ENCODE data around the gene ASPHD1.
A peak's percentile ranks its signal among the peaks of the same experiment; 100 is the strongest.
"Not testable (repeated sequence)": the region's sequence is repeated elsewhere in the genome, so short reads cannot be mapped to it uniquely, and the experiment has no call there.

Gene ASPHD1

DNA sequence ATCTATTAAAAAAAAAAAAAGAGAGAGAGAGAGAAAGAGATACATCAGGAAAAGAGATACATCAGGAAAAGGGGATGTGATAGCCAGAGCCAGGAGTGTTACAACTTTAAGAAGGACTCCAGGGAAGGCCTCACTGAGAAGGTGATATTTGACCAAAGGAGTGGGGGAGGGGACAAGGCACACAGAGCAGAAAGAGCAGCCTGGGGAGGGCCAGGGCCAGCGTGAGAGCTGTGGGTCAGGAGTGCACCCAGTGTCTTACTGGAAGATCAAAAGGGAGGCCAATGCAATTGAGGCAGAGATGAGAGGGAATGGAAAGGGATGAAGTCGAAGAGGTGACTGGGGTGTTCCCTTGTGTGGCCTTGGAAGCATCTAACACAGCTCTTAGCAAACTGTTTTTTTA lies 7.7 kb downstream of the ASPHD1 start:
- no peak for DNase-seq (ENCODE audit: low spot score)

DNA sequence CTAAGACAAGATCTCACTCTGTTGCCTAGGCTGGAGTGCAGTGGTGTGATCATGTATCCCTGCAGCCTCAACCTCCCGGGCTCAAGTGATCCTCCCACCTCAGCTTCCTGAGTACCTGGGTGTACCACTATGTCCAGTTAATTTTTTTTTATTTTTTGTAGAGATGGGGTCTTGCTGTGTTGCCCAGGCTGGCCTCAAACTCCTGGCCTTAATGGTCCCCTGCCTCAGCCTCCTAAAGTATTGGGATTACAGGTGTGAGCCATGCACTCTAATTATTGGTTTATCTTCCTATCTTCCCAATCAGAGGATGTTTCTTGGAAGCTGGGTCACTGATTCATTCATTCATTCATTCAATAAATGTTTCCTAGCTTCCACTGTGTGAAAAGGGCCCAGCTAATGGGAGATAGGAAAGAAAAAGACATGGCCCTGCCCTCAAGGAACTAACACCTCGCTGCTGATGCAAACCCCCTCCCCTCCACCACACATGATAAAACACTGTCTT lies 8.5 kb downstream of the ASPHD1 start:
- no peak for DNase-seq (ENCODE audit: low spot score)

DNA sequence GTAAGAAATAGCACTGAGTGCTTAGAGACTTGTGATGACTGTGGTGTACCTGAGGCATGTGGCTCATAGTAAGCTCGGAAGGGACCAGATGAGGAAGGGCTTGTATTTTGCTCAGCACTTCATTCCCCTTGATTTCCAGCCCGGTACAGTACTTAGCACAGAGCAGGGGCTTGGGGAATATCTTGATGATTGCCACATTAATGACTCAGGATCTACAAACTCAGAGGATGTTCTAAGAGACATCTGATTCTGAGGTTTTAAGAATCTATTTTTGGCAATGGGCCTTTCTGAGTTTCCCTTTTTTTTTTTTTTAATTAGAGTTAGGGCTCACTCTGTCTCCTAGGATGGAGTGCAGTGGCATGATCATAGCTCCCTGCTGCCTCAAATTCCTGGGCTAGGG lies 9.1 kb downstream of the ASPHD1 start:
- no peak for DNase-seq (ENCODE audit: low spot score)

DNA sequence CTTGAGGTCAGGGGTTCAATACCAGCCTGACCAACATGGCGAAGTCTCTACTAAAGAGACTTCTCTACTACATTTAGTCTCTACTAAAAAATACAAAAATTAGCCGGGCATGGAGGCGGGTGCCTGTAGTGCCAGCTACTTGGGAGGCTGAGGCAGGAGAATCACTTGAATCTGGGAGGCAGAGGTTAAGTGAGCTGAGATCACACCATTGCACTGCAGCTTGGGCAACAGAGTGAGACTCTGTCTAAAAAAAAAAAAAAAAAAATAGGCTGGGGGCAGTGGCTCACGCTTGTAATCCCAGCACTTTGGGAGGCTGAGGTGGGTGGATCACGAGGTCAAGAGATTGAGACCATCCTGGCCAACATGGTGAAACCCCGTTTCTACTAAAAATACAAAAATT lies 9.6 kb downstream of the ASPHD1 start:
- DNase-seq (ENCODE audit: low spot score) = not testable (repeated sequence)

DNA sequence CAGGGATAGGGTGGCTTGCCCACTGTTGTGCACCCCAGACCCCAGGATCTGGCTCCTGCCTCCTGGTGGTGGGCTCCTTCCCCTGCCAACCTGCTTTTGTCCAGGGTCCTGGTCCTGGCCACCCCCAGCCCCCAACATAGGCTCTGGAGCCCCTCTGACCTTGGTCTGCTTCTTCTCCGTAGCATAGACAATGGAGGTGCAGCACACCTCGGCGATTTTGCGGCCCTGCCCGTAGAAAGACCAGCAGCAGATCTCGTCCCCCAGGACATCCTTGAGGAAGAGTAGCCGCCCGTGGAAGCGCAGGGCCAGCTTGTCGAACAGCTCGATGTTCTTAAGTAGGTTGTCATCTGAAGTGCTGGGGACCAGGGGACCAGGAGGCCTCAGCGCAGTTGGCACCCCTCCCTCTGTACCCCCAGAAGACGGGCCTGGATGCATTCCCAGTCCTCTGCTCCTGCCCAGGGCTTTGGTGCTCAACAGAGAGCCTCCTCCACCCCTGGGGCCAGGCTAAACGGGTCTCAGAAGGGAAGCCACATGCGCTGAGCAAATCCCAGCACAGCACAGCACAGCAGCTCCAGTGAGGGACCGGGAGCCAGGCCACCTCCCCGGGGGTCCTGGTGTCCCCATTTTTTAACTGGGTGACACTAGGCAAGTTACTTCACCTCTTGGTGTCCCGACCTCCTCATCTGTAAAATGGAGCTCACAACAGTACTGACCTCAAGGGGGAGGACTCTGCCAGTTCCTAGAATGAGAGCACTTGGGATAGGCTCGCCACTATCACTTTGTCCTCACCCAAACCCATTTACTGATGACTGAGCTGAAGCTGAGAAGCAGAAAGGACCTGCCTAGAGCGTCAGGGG lies 10.8 kb downstream of the ASPHD1 start:
- no peak for DNase-seq (ENCODE audit: low spot score)

DNA sequence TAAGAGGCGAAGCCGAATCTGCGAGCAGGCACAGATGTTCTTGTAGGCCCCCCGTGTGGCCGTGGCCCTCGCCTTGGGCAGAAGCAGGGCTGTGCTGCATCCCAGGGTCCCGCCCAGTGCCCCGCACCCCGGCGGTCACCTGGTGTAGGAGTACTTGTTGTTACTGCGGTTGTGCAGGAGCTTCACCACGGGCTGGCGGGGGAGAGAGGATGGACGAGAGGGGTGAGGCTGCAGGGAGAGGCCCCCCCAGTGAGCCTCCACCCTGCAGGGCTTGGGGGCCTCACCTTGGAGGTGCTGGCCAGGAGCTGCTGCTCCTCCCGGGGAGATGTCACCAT lies 11.4 kb downstream of the ASPHD1 start:
- DNase-seq (ENCODE audit: low spot score) = no peak

DNA sequence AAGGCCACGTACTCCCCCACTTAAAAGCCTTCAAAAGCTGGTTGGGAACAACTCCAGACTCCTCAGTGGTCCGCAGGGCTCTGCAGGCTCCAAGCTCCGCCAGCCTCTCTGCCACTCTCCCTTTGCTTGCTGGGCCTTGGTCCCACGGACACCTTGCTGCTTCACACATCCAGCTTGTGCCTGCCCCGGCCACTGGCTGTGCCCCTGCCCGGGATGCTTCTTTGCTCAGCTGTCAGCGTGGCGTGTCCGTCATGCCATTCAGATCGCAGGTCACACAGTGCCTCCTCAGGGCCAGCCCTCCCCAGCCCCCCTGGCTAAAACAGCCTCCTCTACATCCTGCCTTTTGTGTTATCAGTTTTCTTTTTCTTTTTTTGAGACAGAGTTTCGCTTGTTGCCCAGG lies 11.8 kb downstream of the ASPHD1 start:
- no peak for DNase-seq (ENCODE audit: low spot score)

DNA sequence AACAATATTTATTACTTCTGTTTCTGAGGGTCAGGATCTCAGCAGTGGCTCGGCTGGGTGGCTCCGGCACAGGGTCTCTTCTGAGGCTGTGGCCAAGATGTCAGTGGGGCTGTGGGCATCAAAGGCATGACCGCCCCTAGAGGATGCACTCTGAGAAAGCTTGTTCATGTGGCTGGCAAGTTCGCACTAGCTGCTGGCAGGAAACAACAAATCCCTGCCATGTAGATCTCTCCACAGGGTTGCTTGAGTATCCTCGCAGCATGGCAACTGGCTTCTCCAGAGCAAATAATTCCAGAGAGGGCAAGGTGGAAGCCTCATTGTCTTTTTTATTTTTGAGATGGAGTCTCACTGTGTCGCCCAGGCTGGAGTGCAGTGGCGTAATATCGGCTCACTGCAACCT lies 13.2 kb downstream of the ASPHD1 start:
- DNase-seq (ENCODE audit: low spot score) = no peak

DNA sequence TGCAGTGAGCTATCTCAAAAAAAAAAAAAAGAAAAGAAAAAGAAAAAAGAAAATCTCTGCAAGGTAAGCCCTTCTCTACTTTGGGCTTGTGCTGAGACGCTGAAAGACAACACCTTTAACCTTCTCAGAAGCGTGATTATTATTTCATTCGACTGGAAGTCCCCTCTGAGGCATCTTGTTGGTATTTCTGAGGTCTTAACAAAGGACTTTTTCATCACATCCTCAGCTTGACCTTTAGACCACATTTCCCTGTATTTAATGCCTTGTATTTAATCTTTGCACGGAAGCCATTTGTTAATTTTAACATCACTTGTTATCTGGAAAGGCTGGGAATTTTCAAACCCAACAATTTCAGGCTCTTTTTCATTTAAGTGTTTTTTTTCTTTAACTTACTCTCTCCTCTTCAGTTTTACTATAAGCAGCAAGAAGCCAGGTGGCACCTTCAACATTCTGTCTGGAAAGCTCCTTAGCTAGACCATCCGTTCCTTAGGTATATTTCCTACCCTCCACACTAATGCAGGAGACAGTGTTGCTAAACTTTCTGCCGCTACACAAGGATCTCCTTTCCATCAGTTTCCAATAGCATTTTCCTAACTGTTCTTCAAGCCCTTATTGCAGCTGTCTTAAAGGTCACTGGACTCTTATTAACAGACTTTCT lies 15.4 kb downstream of the ASPHD1 start:
- DNase-seq (ENCODE audit: low spot score) = no peak

DNA sequence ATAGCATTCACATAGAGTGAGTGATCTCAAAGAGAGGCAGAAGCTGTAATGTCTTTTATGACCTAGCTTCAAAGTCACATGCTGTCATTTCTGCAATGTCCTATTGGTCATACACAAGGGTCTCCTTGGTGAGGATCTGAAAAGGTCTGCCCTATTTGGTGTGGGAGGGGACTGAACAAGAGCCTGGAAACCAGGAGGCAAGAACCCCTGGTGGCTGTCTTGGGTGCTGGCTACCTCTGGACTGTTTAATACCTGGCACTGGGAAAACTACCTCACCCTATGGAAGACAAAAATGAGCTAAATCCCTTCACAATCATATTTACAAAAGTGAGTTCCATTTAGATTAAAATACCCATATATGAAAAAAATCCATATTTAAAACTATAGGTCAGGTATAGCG lies 16.7 kb downstream of the ASPHD1 start:
- DNase-seq (ENCODE audit: low spot score) = no peak

DNA sequence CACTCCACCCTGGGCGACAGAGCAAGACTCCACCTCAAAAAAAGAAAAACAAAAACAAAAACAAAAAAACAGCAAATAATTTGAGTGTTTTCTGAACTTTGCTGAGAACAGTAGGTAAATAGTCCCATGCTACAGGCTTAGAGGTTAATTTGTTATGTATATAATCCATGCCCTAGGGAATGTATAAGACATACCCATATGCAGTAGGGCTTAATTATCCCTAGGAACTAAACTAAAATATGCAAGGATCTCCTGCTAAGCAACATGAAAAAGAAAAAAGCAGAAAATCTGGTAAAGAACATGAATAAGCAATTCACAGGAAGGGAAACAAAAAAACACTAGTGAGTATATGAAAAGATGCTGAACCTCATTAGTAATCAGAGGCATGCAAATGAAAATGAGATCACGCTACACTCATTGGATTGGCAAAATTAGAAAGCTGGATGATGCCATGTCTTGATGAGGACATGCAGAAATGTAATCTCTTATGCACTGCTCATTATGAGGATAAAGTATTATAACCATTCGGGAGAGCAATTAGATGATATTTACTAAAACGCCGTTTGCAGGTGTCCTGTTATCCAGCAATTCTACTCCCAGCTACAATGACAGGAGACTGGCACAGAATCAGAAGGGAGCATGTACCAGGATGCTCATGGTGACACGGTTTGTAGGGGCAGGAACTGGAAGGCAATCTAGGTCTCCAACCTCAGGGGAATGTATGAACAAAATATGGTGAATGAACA lies 20.2 kb downstream of the ASPHD1 start:
- peak; percentile 59 for DNase-seq (ENCODE audit: low spot score)

DNA sequence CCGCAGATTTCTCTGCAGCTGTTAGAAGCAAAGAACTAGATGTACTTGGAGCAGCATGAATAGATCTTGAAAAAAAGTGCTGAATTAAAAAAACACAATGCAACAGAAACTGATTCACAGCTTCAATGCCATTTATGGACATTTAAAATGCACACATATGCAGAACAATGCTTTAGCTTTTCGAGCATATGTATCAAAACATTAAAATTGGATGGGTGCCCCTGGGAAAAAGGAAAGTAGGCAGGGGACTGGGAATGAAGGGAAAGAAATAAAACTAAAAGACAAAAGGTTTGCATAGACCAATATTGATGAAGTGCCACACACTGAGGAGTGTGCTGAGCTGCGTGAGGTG lies 20.7 kb downstream of the ASPHD1 start:
- no peak for DNase-seq (ENCODE audit: low spot score)

DNA sequence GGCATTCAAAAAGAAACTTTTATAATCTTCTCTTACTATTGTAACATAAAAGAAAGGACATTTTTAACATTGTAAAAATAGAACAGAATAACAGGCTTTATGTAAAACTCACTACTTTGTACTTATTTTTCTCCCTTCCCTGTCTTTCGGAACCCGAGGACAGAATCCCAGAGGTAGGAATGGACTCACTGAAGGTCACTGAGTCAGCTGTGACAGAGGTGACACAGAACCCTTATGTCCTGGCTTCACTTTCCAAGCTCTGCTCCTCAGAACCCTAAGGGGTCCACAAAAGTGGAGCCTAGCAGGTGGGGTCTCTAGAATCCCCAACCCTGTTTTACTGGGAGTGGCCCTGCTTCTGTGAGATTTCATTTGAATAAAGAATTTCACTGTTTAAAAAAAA lies 22.0 kb downstream of the ASPHD1 start:
- no peak for DNase-seq (ENCODE audit: low spot score)

DNA sequence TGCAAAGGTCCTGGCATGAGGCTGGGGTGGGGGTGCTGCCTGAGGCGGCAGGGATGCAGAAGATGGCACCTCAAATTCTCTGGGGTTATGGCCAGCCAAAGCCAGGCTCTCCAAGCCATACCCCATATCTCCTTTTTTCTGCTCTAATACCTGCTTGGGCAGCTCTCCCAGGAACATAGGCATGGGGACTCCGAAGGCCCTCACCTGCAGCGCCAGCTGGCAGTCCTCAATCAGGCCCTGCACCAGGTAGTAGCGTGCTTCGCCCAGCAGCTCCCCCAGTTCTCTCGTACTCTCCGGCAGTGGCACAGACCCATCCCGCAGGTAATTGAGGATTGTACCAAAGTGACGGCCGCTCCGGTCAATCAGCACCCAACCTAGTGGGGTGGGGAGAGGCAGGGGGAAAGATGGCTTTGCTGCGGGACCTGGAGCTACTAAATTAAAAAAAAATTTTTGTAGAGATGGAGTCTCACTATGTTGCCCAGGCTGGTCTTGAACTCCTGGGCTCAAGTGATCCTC lies 22.8 kb downstream of the ASPHD1 start:
- no peak for DNase-seq (ENCODE audit: low spot score)

DNA sequence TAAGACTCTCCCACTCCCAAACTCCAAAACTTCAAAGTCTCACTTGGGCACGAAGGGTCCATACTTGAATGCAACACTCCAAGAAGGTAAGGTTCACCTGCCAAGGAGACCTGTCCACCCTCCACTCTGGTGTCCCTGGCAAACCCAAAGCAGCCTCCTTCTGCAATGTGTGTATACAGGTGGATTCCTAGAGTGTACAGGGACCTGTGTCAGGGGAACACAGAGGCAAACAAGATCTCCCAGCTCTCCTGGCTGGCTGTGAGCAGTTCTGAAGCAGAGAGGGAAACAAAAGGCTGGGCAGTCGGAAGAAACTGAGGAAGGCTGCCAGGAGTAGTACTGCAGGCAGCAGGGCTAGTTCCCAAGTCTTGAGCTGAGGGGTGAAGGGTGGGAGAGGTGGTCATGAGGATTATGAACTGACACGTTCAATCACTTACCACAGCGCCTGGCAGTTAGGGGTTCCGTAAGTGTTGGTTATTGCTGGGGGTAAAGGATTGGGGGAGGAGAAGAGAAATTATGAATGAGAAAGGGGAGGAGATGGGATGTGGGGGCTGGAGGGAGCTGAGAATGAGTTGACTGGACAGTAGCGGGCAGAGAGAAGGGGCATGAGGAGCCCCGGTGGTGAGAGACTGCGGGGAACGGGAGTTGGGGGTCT lies 24.9 kb downstream of the ASPHD1 start:
- DNase-seq (ENCODE audit: low spot score) = peak; percentile 48

DNA sequence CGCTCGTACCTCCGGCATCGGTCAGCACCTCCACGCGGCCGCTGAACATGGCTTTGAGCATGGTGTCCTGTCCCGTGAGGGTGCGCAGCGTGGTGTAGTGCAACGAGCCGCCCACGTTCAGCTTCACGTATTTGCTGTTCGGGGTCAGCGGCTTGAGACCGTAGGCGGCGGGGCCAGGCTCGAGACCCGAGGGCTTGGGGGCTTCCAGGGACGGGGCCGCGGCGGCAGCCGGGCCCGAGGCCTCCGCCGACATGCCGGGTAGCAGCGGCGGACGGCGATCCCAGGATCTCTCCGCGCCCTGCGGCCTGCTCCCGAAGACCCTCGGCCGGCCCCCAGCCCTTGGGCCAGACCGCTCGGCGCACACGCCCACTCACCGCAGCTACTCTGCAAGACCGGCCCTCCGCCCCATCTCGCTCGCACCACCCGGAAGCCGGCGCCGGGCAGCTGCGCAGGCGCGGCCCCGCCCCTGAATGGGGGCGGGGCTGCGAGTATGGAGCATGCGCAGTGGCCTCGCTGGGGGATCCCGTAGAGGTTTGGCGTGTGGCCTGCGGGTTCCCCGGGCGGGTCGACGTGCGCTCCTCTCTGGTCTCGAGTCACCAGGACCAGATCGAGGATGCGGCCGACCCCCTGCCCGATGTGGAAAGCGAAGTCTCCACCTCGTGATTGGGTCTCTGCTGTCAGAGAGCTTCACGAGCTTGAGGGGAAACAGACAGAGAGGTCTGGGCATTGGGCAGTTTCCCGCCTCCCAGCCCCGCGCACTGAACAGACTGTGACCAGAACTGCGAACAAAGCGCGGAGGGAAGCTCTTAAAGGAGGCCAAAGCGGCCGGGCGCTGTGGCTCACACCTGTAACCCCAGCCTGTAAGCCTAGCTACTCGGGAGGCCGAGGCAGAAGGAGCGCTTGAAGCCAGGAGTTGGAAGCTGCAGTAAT lies 25.8 kb downstream of the ASPHD1 start, which contains the start of gene KCTD13:
TSS of gene KCTD13 (minus strand) at position 446 of the 930 bp plus-strand sequence. CDS start at position 253, 193 bp downstream.
- peak; percentile 79 for DNase-seq (ENCODE audit: low spot score)

DNA sequence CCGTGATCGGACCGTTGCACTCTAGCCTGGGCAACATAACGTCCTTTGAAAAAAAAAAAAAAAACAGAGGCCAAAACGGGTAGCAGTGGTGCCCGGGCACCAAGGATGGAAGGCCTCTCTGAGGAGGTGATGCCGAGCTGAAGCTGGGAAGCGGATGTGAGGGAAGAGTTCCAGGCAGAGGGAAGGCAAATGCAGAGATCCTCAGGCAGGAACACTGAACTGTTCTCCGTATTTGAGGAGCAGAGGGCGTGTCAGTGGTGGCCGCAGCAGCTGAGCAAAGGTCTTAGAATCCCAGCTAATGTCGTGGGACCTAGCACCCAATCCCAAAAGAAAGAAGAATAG lies 26.4 kb downstream of the ASPHD1 start:
- DNase-seq (ENCODE audit: low spot score) = peak; percentile 42

DNA sequence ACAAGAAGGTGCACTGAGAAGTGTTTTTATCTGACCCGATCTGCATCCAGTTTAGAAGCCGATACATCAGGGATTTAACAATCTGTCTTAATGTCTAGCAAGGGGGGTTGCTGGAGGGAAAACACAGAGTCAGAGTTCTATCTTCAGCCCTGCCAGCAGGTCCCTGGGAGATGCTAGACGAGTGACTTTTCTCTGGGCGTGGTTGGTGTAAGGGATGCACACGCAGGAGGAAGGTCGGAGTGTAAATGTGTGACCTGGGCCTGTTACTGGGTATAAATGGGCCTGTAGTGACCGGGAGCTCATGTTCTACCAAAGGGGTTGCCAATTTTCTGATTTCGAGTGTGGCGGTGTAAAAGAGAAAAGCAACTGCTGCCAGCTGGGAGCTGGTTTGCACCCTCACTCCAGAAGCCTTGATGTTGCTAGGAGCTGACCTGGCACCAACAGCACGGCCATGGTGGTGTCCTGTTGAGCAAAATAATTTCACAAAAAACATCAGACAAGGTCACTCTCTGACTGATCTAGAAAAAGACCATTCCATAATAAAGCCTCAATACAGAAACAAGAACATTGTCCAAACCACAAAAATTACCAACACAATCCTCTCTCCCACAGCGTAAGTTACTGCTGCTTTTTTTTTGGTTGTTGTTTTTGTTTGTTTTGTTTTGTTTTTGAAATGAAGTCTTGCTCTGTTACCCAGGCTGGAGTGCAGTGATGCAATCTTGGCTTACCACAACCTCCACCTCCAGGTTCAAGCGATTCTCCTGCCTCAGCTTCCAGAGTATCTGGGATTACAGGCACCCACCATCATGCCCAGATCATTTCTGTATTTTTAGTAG lies 27.0 kb downstream of the ASPHD1 start:
- peak; percentile 68 for DNase-seq (ENCODE audit: low spot score)

DNA sequence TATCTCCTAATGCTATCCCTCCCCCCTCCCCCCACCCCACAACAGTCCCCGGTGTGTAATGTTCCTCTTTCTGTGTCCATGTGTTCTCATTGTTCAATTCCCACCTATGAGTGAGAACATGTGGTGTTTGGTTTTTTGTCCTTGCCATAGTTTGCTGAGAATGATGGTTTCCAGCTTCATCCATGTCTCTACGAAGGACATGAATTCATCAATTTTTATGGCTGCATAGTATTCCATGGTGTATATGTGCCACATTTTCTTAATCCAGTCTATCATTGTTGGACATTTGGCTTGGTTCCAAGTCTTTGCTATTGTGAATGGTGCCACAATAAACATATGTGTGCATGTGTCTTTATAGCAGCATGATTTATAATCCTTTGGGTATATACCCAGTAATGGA lies 31.5 kb downstream of the ASPHD1 start:
- DNase-seq (ENCODE audit: low spot score) = not testable (repeated sequence)

DNA sequence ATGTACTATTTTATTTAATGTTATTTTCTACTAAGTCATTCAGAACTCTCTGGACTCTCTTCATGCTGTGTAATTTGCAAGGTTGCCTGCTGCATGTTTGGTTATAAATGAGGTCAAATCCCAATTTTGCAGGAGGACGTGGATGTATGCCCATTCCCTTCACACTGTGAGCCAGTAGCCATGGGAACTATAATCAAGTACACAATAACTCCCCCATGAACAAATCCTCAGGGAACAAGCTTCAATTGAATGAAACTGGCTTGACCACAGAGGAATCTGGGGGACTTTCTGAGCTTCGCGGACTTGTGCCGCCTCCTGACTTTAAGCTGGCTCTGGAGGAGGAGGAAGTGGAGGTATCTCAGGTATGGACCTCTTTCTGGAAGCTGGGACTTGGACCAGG lies 40.4 kb downstream of the ASPHD1 start:
- peak; percentile 45 for DNase-seq (ENCODE audit: low spot score)

Data from Ammon's horn (tissue), 1 donor.